K562 treated with DMSO at 1 percent for 48 hours (cell line): ENCODE measurements around the gene HPD. TPM values are rescaled to one million over a fixed set of nuclear protein-coding genes. Genes with fewer than 3 reads are reported as not detected.

Experiments
- total RNA-seq: library from RNA; unstranded; fragments of 300-600 nt; gene quantifications from 2 replicates; pipeline ENCODE4 v1.2.3, GENCODE V29; 2022; ENCODE audit warnings: low replicate concordance; ENCODE audit errors: extremely low read depth

HPD gene
- not detected in 2 replicates for total RNA-seq

GRCh38 chr12:121858662-121859572, at the start of gene HPD:
TSS of gene HPD (minus strand) at chr12:121858859. CDS start at chr12:121858823, 36 bp downstream.

DNA sequence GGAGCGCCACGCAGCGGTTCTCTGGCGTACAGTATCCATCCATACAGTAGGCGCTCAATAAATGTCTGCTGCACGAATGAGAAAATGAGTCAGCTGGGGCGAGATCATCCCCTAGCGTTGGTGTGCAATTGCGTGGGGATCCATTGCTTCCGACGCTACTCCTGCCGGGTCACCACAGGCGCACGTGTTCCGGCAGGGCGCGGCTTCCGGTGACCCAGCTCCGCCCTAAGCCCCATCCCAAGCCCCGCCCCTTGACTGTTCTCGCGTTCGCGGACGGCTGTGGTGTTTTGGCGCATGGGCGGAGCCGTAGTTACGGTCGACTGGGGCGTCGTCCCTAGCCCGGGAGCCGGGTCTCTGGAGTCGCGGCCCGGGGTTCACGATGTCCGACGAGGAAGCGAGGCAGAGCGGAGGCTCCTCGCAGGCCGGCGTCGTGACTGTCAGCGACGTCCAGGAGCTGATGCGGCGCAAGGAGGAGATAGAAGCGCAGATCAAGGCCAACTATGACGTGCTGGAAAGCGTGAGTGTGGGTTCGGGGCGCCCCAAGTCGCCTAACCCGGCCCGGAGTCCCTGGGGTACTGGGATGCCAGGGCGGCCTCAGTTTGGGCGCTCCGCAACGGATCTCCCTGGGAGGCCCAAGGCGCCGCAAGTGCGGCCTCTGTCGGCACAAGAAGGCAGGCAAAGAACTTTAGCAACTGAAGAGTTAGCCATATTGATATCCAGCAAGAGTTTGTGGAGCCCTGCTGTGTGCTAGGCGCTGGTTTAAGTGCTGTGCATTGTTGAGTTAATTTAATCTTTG, 30.0 kb upstream of the HPD start, which contains the start of gene PSMD9:
Gene PSMD9 (plus strand): TSS at position 313 of the 796 bp plus-strand sequence. CDS start 67 bp downstream, at position 380.

DNA sequence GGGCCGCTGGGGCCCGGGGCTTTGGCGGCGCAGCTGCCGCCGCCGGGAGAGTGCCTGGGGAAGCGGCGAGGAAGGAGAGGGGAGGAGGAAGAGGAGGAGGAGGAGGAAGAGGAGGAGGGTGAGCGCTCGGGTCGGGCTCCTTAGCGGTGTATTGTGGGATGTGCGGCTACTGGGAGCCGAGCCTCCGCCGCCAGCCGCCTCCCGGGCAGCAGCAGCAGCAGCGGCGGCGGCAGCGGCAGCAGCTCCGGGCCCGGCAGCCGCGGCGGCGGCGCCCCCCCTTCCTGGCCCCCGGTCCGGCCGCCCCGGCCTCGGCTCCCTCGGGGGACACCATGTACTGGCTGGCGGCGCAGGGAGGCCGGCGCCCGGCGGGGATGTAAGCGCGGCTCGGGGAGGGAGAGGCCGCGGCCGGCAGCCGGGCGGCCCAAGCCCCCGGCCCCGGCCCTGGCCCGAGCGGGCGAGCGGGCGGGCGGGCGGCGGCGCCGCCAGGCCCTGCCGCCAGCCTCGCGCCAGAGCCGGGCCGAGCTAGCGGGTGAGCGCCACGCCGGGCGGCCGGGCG, 54.7 kb downstream of the HPD start, which contains the start of gene SETD1B:
Gene SETD1B (plus strand): TSS at position 149 of the 556 bp plus-strand sequence. CDS start 729 bp downstream, outside the sequence.

DNA sequence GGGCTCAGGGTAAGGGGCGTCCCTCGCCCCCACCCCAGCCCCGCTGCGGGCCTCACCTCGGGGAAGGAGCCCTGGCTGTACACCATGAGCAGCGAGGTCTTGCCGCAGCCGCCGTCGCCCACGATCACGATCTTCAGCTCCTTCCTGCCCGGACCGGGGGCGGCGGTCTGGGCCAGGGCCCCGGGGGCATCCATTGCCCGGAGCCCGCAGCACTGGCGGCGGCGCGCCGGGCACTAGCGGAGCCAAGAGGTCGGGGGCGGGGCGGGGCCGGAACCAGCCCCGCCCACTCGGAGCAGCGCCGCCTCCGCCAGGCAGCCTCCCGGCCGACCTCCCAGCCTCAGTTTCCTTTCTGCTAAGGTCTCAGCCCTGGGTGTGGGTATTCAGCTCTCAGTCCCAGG, 65.2 kb downstream of the HPD start, which contains the start of gene RHOF:
Gene RHOF (minus strand): TSS at position 249 of the 398 bp plus-strand sequence. CDS start 55 bp downstream, at position 194.

Other genes starting within 250 kb of the HPD start
- not detected in 2 replicates for gene ORAI1, start 232.3 kb downstream of the HPD start, total RNA-seq
- gene MORN3, start 189.2 kb downstream of the HPD start, total RNA-seq, result not detected in 2 replicates
- not detected in 2 replicates for gene TMEM120B, start 146.1 kb downstream of the HPD start, total RNA-seq
- gene RHOF, start 65.2 kb downstream of the HPD start, total RNA-seq, result not detected in 2 replicates
- gene SETD1B, start 54.9 kb downstream of the HPD start, total RNA-seq, result not detected in 2 replicates
- gene PSMD9, start 29.9 kb upstream of the HPD start, total RNA-seq, result not detected in 2 replicates
- gene CFAP251, start 59.7 kb upstream of the HPD start, total RNA-seq, result not detected in 2 replicates
- not detected in 2 replicates for gene BCL7A, start 163.0 kb upstream of the HPD start, total RNA-seq
- gene MLXIP, start 219.9 kb upstream of the HPD start, total RNA-seq, result not detected in 2 replicates